ENCODE measurements around the gene SPDEF.

Gene SPDEF

GRCh38 chr6:34574647-34575293 is 18.6 kb upstream of the SPDEF start:
- Histone ChIP-seq H3K4me3 (ENCODE audit: low read length in 2 of 2) (no peak overlapping the region), H3K9ac (ENCODE audit: low read depth in 1 of 2, low read length in 2 of 2) (no peak overlapping the region), H3K9me3 (ENCODE audit: control insufficient read depth in 2 of 2, low read length in 2 of 2) (no peaks in the 10 kb centered on the region), H3K27me3 (ENCODE audit: control insufficient read depth in 2 of 2, insufficient read depth in 2 of 2, low read length in 2 of 2) (peaks cover 0 to 2% of the 10 kb centered on the region in 2 donors), H3K36me3 (ENCODE audit: control insufficient read depth in 2 of 2, insufficient read depth in 2 of 2, low read length in 2 of 2) (no peaks in the 10 kb centered on the region), H3K4me1 (ENCODE audit: control insufficient read depth in 2 of 2, insufficient read depth in 2 of 2, low read length in 2 of 2) (peaks cover 3 to 8% of the 10 kb centered on the region in 2 donors), H3K27ac (ENCODE audit: low read depth in 2 of 2, low read length in 2 of 2) (no peak overlapping the region)

GRCh38 chr6:34573567-34574183 is 17.5 kb upstream of the SPDEF start:
- Histone ChIP-seq H3K27ac (ENCODE audit: low read depth in 2 of 2, low read length in 2 of 2) (no peak overlapping the region), H3K4me3 (ENCODE audit: low read length in 2 of 2) (no peak overlapping the region), H3K9me3 (ENCODE audit: control insufficient read depth in 2 of 2, low read length in 2 of 2) (no peaks in the 10 kb centered on the region), H3K27me3 (ENCODE audit: control insufficient read depth in 2 of 2, insufficient read depth in 2 of 2, low read length in 2 of 2) (peaks cover 2 to 6% of the 10 kb centered on the region in 2 donors), H3K36me3 (ENCODE audit: control insufficient read depth in 2 of 2, insufficient read depth in 2 of 2, low read length in 2 of 2) (no peaks in the 10 kb centered on the region), H3K4me1 (ENCODE audit: control insufficient read depth in 2 of 2, insufficient read depth in 2 of 2, low read length in 2 of 2) (peaks cover 3 to 8% of the 10 kb centered on the region in 2 donors), H3K9ac (ENCODE audit: low read depth in 1 of 2, low read length in 2 of 2) (no peak overlapping the region)

GRCh38 chr6:34572585-34572984 is 16.5 kb upstream of the SPDEF start:
- no peak overlapping the region for H3K9ac ChIP-seq (ENCODE audit: low read depth in 1 of 2, low read length in 2 of 2)
- H3K4me1 ChIP-seq (ENCODE audit: control insufficient read depth in 2 of 2, insufficient read depth in 2 of 2, low read length in 2 of 2), result peaks cover 3 to 8% of the 10 kb centered on the region in 2 donors
- no peaks in the 10 kb centered on the region for H3K36me3 ChIP-seq (ENCODE audit: control insufficient read depth in 2 of 2, insufficient read depth in 2 of 2, low read length in 2 of 2)
- no peaks in the 10 kb centered on the region for H3K9me3 ChIP-seq (ENCODE audit: control insufficient read depth in 2 of 2, low read length in 2 of 2)
- no peak overlapping the region for H3K27ac ChIP-seq (ENCODE audit: low read depth in 2 of 2, low read length in 2 of 2)
- H3K27me3 ChIP-seq (ENCODE audit: control insufficient read depth in 2 of 2, insufficient read depth in 2 of 2, low read length in 2 of 2), result peaks cover 2 to 6% of the 10 kb centered on the region in 2 donors
- no peak overlapping the region for H3K4me3 ChIP-seq (ENCODE audit: low read length in 2 of 2)

- Histone ChIP-seq H3K27ac (ENCODE audit: low read depth in 2 of 2, low read length in 2 of 2) (no peak overlapping the region), H3K36me3 (ENCODE audit: control insufficient read depth in 2 of 2, insufficient read depth in 2 of 2, low read length in 2 of 2) (no peaks in the 10 kb centered on the region), H3K4me1 (ENCODE audit: control insufficient read depth in 2 of 2, insufficient read depth in 2 of 2, low read length in 2 of 2) (peaks cover 3 to 8% of the 10 kb centered on the region in 2 donors), H3K9me3 (ENCODE audit: control insufficient read depth in 2 of 2, low read length in 2 of 2) (no peaks in the 10 kb centered on the region), H3K4me3 (ENCODE audit: low read length in 2 of 2) (no peak overlapping the region), H3K27me3 (ENCODE audit: control insufficient read depth in 2 of 2, insufficient read depth in 2 of 2, low read length in 2 of 2) (peaks cover 2 to 6% of the 10 kb centered on the region in 2 donors), H3K9ac (ENCODE audit: low read depth in 1 of 2, low read length in 2 of 2) (no peak overlapping the region)
These were observed 15.9 kb upstream of the SPDEF start for GRCh38 chr6:34572021-34572420.

GRCh38 chr6:34571388-34571787 is 15.3 kb upstream of the SPDEF start:
- H3K9me3 ChIP-seq (ENCODE audit: control insufficient read depth in 2 of 2, low read length in 2 of 2), result no peaks in the 10 kb centered on the region
- H3K4me3 ChIP-seq (ENCODE audit: low read length in 2 of 2), result no peak overlapping the region
- peaks cover 3 to 8% of the 10 kb centered on the region in 2 donors for H3K4me1 ChIP-seq (ENCODE audit: control insufficient read depth in 2 of 2, insufficient read depth in 2 of 2, low read length in 2 of 2)
- no peaks in the 10 kb centered on the region for H3K36me3 ChIP-seq (ENCODE audit: control insufficient read depth in 2 of 2, insufficient read depth in 2 of 2, low read length in 2 of 2)
- no peak overlapping the region for H3K27ac ChIP-seq (ENCODE audit: low read depth in 2 of 2, low read length in 2 of 2)
- H3K27me3 ChIP-seq (ENCODE audit: control insufficient read depth in 2 of 2, insufficient read depth in 2 of 2, low read length in 2 of 2), result peaks cover 2 to 6% of the 10 kb centered on the region in 2 donors
- no peak overlapping the region for H3K9ac ChIP-seq (ENCODE audit: low read depth in 1 of 2, low read length in 2 of 2)

GRCh38 chr6:34570066-34570833 is 14.1 kb upstream of the SPDEF start:
- Histone ChIP-seq H3K27ac (ENCODE audit: low read depth in 2 of 2, low read length in 2 of 2) (no peak overlapping the region), H3K9ac (ENCODE audit: low read depth in 1 of 2, low read length in 2 of 2) (no peak overlapping the region), H3K9me3 (ENCODE audit: control insufficient read depth in 2 of 2, low read length in 2 of 2) (no peaks in the 10 kb centered on the region), H3K27me3 (ENCODE audit: control insufficient read depth in 2 of 2, insufficient read depth in 2 of 2, low read length in 2 of 2) (peaks cover 2 to 6% of the 10 kb centered on the region in 2 donors), H3K36me3 (ENCODE audit: control insufficient read depth in 2 of 2, insufficient read depth in 2 of 2, low read length in 2 of 2) (no peaks in the 10 kb centered on the region), H3K4me3 (ENCODE audit: low read length in 2 of 2) (no peak overlapping the region), H3K4me1 (ENCODE audit: control insufficient read depth in 2 of 2, insufficient read depth in 2 of 2, low read length in 2 of 2) (peaks cover 3 to 8% of the 10 kb centered on the region in 2 donors)

- Histone ChIP-seq H3K4me1 (ENCODE audit: control insufficient read depth in 2 of 2, insufficient read depth in 2 of 2, low read length in 2 of 2) (peaks cover 3 to 8% of the 10 kb centered on the region in 2 donors), H3K9me3 (ENCODE audit: control insufficient read depth in 2 of 2, low read length in 2 of 2) (no peaks in the 10 kb centered on the region), H3K27ac (ENCODE audit: low read depth in 2 of 2, low read length in 2 of 2) (no peak overlapping the region), H3K9ac (ENCODE audit: low read depth in 1 of 2, low read length in 2 of 2) (no peak overlapping the region), H3K27me3 (ENCODE audit: control insufficient read depth in 2 of 2, insufficient read depth in 2 of 2, low read length in 2 of 2) (peaks cover 2 to 6% of the 10 kb centered on the region in 2 donors), H3K4me3 (ENCODE audit: low read length in 2 of 2) (no peak overlapping the region), H3K36me3 (ENCODE audit: control insufficient read depth in 2 of 2, insufficient read depth in 2 of 2, low read length in 2 of 2) (no peaks in the 10 kb centered on the region)
These were observed 13.3 kb upstream of the SPDEF start for GRCh38 chr6:34569361-34569973.

GRCh38 chr6:34568341-34569201 is 12.4 kb upstream of the SPDEF start:
- Histone ChIP-seq H3K27ac (ENCODE audit: low read depth in 2 of 2, low read length in 2 of 2) (peak overlapping the region in 1 of 2 donors; percentile 0), H3K9ac (ENCODE audit: low read depth in 1 of 2, low read length in 2 of 2) (no peak overlapping the region), H3K4me1 (ENCODE audit: control insufficient read depth in 2 of 2, insufficient read depth in 2 of 2, low read length in 2 of 2) (peaks cover 3 to 5% of the 10 kb centered on the region in 2 donors), H3K4me3 (ENCODE audit: low read length in 2 of 2) (no peak overlapping the region), H3K27me3 (ENCODE audit: control insufficient read depth in 2 of 2, insufficient read depth in 2 of 2, low read length in 2 of 2) (peaks cover 2 to 6% of the 10 kb centered on the region in 2 donors), H3K9me3 (ENCODE audit: control insufficient read depth in 2 of 2, low read length in 2 of 2) (no peaks in the 10 kb centered on the region), H3K36me3 (ENCODE audit: control insufficient read depth in 2 of 2, insufficient read depth in 2 of 2, low read length in 2 of 2) (no peaks in the 10 kb centered on the region)

- Histone ChIP-seq H3K4me1 (ENCODE audit: control insufficient read depth in 2 of 2, insufficient read depth in 2 of 2, low read length in 2 of 2) (peaks cover 3 to 5% of the 10 kb centered on the region in 2 donors), H3K27ac (ENCODE audit: low read depth in 2 of 2, low read length in 2 of 2) (no peak overlapping the region), H3K9ac (ENCODE audit: low read depth in 1 of 2, low read length in 2 of 2) (no peak overlapping the region), H3K4me3 (ENCODE audit: low read length in 2 of 2) (no peak overlapping the region), H3K27me3 (ENCODE audit: control insufficient read depth in 2 of 2, insufficient read depth in 2 of 2, low read length in 2 of 2) (peaks cover 2 to 6% of the 10 kb centered on the region in 2 donors), H3K36me3 (ENCODE audit: control insufficient read depth in 2 of 2, insufficient read depth in 2 of 2, low read length in 2 of 2) (no peaks in the 10 kb centered on the region), H3K9me3 (ENCODE audit: control insufficient read depth in 2 of 2, low read length in 2 of 2) (no peaks in the 10 kb centered on the region)
These were observed 10.9 kb upstream of the SPDEF start for GRCh38 chr6:34566830-34567546.

Measured in mucosa of rectum (tissue), 2 donors.